Omental fat pad (tissue), 4 donors: ENCODE results near the gene ALG14. TPM values are rescaled to one million over a fixed set of nuclear protein-coding genes. Genes with fewer than 3 reads are reported as not detected.

Experiments used
- ATAC-seq: fragments of 150-250 bp; one replicate; pipeline ENCODE4 v1.9.1; 2016; ENCODE audit warnings: mild to moderate bottlenecking, moderate library complexity; ENCODE audit not compliant: low FRiP score
- DNase-seq: peaks from one replicate; pipeline ENCODE4 v3.0.0-alpha.2; 2019; ENCODE audit warnings: low spot score
- CTCF ChIP-seq, 3 donors: fragments of 450-650 bp; IDR thresholded peaks; one replicate each; pipeline ENCODE4 v1.5.1; 2016 to 2017; ENCODE audit warnings: antibody characterized with exemption in 3 of 3, mild to moderate bottlenecking in 3 of 3, moderate library complexity in 2 of 3
- total RNA-seq, 4 donors: library from RNA; depleted of rRNA; stranded (reverse); fragments of >200 nt; gene quantifications; one replicate each; pipeline ENCODE4 v1.1.0, GENCODE V29; 2016

The ALG14 gene
- total RNA-seq, 4 donors from 2014 or later: 0.79 to 2.8 (median 1.4) TPM

DNA sequence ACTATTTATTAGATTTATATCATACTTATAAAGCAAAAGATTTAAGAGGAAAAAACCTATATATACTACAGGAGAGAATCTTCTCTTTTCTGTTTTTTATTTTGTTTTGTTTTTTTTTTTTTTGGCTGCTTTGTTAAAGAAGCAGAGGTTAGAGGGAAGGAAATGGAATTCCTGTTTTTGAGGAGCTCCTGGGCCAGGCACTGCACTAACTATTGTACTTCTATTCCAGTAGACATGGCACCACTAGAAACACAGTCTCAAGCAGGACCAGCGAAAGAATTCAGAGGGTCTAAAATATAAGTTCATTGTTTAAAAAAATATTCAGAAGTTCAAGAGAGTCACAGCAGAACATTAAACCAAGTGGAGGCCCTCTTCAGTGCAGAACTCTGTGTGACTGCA lies 91.2 kb downstream of the ALG14 start:
- TF ChIP-seq CTCF (IDR thresholded peaks at IDR 0.05): no peak
- no peak for ATAC-seq

GRCh38 chr1:94980582-94981574 lies 91.9 kb downstream of the ALG14 start:
- DNase-seq: no peak
- ATAC-seq: no peak
- no peak for TF ChIP-seq CTCF (IDR thresholded peaks at IDR 0.05)

More for the DNA sequence above, 91.2 kb downstream of the ALG14 start:
- DNase-seq: no peak

DNA sequence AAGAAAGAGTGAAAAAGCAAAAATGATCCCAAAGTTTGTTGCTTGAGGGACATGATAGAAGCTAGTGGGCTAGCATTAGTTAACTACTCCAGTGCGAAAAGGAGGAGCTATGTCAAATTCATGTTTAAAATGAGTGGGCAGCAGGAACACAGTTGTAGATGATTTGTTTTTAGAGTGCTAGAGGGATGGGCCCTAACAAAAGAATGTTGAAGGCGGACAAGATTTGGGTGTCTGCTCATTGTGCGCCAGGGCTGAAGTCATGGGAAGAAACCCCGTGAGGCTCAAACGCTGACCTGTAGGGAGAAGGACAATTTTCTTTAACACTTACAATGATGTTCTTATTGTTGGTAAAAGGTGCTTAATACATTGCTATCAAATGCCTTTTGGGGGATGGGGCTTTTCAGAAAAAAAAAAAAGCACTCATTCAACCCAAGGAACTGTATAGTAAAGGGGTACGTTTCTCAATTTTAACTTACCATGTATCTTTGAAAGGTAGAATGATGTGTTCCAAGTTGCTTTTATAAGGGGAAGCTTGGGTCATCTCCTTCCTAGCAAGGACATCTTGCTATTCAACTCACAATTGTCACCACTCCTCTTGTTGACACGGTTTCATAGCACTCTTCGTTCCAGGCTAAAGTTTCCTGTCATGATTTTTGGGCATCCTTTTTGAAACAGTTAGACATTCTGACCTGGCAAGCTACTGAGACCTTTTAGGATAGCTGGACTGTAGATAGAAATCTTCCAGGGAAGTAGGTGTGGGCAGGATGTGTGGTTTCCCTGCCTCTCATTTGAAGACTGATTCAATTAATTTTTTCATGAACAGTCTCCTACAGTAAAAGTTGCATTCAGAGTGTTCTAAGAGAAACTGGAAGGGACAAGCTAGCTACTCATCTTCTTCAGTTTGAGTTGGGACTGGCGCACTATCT lies 92.8 kb downstream of the ALG14 start:
- ATAC-seq (no peak), DNase-seq (no peak)
- TF ChIP-seq CTCF (IDR thresholded peaks at IDR 0.05): no peak

- ATAC-seq: no peak
- TF ChIP-seq CTCF (IDR thresholded peaks at IDR 0.05): no peak
Observed at GRCh38 chr1:94979131-94979530, 93.6 kb downstream of the ALG14 start.

DNA sequence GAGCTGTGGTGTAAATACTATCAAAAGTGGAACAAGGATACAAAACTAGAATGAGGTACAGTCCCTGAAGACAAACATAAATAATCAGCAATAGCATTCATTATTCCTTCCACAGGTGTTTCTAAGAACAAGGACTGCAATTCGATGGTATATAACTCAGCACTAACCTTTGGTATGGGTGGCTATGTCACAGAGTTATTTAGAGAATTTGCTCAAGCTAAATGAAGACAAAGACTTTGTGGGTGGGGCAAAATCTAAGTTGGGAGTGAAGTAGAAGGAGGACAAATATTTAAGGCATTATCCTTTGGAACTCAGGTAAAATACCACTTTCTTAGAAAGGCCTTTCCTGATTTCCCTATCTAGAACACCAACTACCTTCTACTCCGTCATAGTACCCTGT lies 94.3 kb downstream of the ALG14 start:
- TF ChIP-seq CTCF (IDR thresholded peaks at IDR 0.05): no peak
- ATAC-seq: no peak
- DNase-seq: no peak

More at GRCh38 chr1:94979131-94979530, 93.6 kb downstream of the ALG14 start:
- DNase-seq: no peak

- DNase-seq (no peak), ATAC-seq (no peak)
- TF ChIP-seq CTCF (IDR thresholded peaks at IDR 0.05): no peak
Observed at GRCh38 chr1:94976971-94977548, 95.7 kb downstream of the ALG14 start.
